PC-9 (cell line): ENCODE measurements around the gene NFIA.

Source experiments
- CTCF ChIP-seq: fragments of 200-600 bp; sonication (generic); conservative IDR thresholded peaks from 2 replicates; pipeline ENCODE4 v1.6.1; 2017; ENCODE audit warnings: mixed run types, antibody characterized with exemption, mild to moderate bottlenecking, moderate library complexity
- EZH2 ChIP-seq: fragments of 200-600 bp; sonication (generic); IDR thresholded peaks from 2 replicates; pipeline ENCODE4 v1.8.0; 2017; ENCODE audit warnings: antibody characterized with exemption, low read depth

GRCh38 chr1:61477301-61477700 lies 394.9 kb downstream of the NFIA start:
- TF ChIP-seq CTCF = no peak
- TF ChIP-seq EZH2 = no peak
